PC-9 (cell line): Measurements from ENCODE around the gene TBC1D22A. TPM values are rescaled to one million over a fixed set of nuclear protein-coding genes. Genes with fewer than 3 reads are reported as not detected.

Source experiments
- BruUV-seq: library from RNA; stranded (reverse); fragments of 400-500 nt; replicated peaks from 2 replicates; lab custom pipeline; 2021; lab: Mats Ljungman, UMichigan
- CTCF ChIA-PET: fragments of 300-600 bp; sonication (Branson Sonifier 250); formaldehyde crosslinking; loops from one replicate; lab custom pipeline; 2022; ENCODE audit warnings: antibody characterized with exemption; lab: Charles Lee
- POLR2A ChIA-PET: fragments of 300-600 bp; sonication (Branson Sonifier 250); formaldehyde crosslinking; loops from one replicate; lab custom pipeline; 2022; ENCODE audit warnings: antibody characterized with exemption; ENCODE audit not compliant: unreplicated experiment; lab: Charles Lee
- DNase-seq, 2 experiments: peaks; one replicate each; pipeline versions ENCODE4 v3.0.0 to v3.0.0-alpha.2; 2015 to 2022; ENCODE audit warnings: mixed read lengths in 1 of 2
- H2AFZ ChIP-seq: fragments of 200-600 bp; sonication (generic); 2 replicates; pipeline ENCODE4 v1.8.1; 2017; ENCODE audit warnings: antibody characterized with exemption
- H3F3A ChIP-seq: fragments of 200-600 bp; sonication (generic); 2 replicates; pipeline ENCODE4 v1.8.1; 2017; ENCODE audit warnings: antibody characterized with exemption, mild to moderate bottlenecking, low read depth; ENCODE audit not compliant: insufficient read depth
- H3K27ac ChIP-seq: fragments of 200-600 bp; sonication (generic); 2 replicates; pipeline ENCODE4 v1.6.1; 2016; ENCODE audit warnings: mixed run types
- H3K27me3 ChIP-seq: fragments of 200-600 bp; sonication (generic); 2 replicates; pipeline ENCODE4 v1.6.1; 2016; ENCODE audit warnings: low read depth, mixed run types; ENCODE audit not compliant: insufficient read depth
- H3K36me3 ChIP-seq: fragments of 200-600 bp; sonication (generic); 2 replicates; pipeline ENCODE4 v1.6.1; 2016; ENCODE audit warnings: low read depth, mixed run types
- H3K4me1 ChIP-seq: fragments of 200-600 bp; sonication (generic); replicated peaks from 2 replicates; pipeline ENCODE4 v1.6.1; 2016; ENCODE audit warnings: mixed run types; ENCODE audit not compliant: insufficient read depth
- H3K4me2 ChIP-seq: fragments of 200-600 bp; sonication (generic); 2 replicates; pipeline ENCODE4 v1.6.1; 2017; ENCODE audit warnings: mixed run types
- H3K4me3 ChIP-seq: fragments of 200-600 bp; sonication (generic); 2 replicates; pipeline ENCODE4 v1.6.1; 2016; ENCODE audit warnings: mixed run types
- H3K79me2 ChIP-seq: fragments of 200-600 bp; sonication (generic); 2 replicates; pipeline ENCODE4 v1.6.1; 2017; ENCODE audit warnings: low read depth, mixed run types
- H3K9me2 ChIP-seq: fragments of 200-600 bp; sonication (generic); 2 replicates; pipeline ENCODE4 v1.8.1; 2017; ENCODE audit warnings: mild to moderate bottlenecking; ENCODE audit not compliant: insufficient read depth
- H3K9me3 ChIP-seq: fragments of 200-600 bp; sonication (generic); 2 replicates; pipeline ENCODE4 v1.8.1; 2016; ENCODE audit warnings: low read depth; ENCODE audit not compliant: insufficient read depth
- H4K20me1 ChIP-seq: fragments of 200-600 bp; sonication (generic); 2 replicates; pipeline ENCODE4 v1.8.1; 2017; ENCODE audit not compliant: insufficient read depth
- EZH2 ChIP-seq: fragments of 200-600 bp; sonication (generic); IDR thresholded peaks from 2 replicates; pipeline ENCODE4 v1.8.0; 2017; ENCODE audit warnings: antibody characterized with exemption, low read depth
- intact Hi-C: fragments of 100-400 bp; cut with micrococcal nuclease; formaldehyde crosslinking; loops from one replicate; pipeline ENCODE4 v1.10.0; 2022; ENCODE audit not compliant: unreplicated experiment
- total RNA-seq: library from RNA; stranded (reverse); gene quantifications from 2 replicates; pipeline ENCODE4 v1.2.3, GENCODE V29; 2021
- TF ChIP-seq, protein P1 (sequence below): fragments of 200-600 bp; sonication (generic); conservative IDR thresholded peaks from 2 replicates; pipeline ENCODE4 v1.6.1; 2017; ENCODE audit warnings: mixed run types, antibody characterized with exemption, mild to moderate bottlenecking, moderate library complexity

The TBC1D22A gene
- total RNA-seq, 1 experiment from 2014 or later = 40.3 TPM

DNA sequence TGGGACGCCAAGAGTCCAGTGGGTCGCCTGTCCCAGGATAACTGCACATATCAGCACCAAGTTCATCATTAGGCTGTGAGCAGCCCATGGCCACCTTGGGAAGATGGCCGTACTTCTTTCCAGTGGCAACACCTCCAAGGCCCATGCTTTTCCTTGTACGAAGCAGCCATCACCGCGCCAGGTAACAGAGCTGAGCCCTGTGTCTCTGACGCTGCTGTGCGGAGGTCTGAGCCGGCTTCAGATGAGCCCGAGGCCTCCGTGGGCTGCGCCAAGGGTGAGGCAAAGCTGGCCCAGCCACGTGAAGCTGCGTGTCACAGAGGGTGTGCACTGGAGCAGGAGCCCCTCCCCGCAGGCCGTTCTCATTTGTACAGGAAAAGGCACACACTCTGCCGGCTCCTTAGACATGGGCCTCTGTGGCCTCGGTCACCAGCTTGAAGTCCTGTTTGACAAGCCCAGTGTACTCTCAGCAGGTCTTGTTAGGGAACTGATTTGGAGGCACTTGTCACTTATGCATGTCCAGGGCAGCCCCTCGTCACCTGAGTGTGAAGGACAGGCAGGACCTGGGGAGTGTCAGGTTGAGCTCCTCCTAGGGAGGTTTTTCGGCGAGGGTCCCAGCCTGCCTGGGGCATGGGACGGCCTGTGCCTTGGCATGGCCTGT is 401.5 kb downstream of the TBC1D22A start:
- no peaks in the 10 kb centered on the region for H3K79me2 ChIP-seq
- intact Hi-C loops = no loop called here
- H3K9me3 ChIP-seq = no peaks in the 10 kb centered on the region
- H3K4me2 ChIP-seq = no peak overlapping the region
- no peak for TF ChIP-seq EZH2
- TF ChIP-seq, protein P1, sequence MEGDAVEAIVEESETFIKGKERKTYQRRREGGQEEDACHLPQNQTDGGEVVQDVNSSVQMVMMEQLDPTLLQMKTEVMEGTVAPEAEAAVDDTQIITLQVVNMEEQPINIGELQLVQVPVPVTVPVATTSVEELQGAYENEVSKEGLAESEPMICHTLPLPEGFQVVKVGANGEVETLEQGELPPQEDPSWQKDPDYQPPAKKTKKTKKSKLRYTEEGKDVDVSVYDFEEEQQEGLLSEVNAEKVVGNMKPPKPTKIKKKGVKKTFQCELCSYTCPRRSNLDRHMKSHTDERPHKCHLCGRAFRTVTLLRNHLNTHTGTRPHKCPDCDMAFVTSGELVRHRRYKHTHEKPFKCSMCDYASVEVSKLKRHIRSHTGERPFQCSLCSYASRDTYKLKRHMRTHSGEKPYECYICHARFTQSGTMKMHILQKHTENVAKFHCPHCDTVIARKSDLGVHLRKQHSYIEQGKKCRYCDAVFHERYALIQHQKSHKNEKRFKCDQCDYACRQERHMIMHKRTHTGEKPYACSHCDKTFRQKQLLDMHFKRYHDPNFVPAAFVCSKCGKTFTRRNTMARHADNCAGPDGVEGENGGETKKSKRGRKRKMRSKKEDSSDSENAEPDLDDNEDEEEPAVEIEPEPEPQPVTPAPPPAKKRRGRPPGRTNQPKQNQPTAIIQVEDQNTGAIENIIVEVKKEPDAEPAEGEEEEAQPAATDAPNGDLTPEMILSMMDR = no peak
- DNase-seq = no peak
- H3K9me2 ChIP-seq = no peaks in the 10 kb centered on the region
- H3K27me3 ChIP-seq = no peaks in the 10 kb centered on the region
- H3K36me3 ChIP-seq = no peaks in the 10 kb centered on the region
- no peak overlapping the region for H2AFZ ChIP-seq
- ChIA-PET POLR2A (no interaction called here), CTCF (no interaction called here)
- 0 out of 2 replicates have a peak, but pooled peaks cover 7% of the 10 kb centered on the region for H3F3A ChIP-seq
- no TSS peak for BruUV-seq
- no peak overlapping the region for H3K4me3 ChIP-seq
- H3K4me1 ChIP-seq = no peaks in the 10 kb centered on the region
- peaks cover 26% of the 10 kb centered on the region for H4K20me1 ChIP-seq
- no peak overlapping the region for H3K27ac ChIP-seq

DNA sequence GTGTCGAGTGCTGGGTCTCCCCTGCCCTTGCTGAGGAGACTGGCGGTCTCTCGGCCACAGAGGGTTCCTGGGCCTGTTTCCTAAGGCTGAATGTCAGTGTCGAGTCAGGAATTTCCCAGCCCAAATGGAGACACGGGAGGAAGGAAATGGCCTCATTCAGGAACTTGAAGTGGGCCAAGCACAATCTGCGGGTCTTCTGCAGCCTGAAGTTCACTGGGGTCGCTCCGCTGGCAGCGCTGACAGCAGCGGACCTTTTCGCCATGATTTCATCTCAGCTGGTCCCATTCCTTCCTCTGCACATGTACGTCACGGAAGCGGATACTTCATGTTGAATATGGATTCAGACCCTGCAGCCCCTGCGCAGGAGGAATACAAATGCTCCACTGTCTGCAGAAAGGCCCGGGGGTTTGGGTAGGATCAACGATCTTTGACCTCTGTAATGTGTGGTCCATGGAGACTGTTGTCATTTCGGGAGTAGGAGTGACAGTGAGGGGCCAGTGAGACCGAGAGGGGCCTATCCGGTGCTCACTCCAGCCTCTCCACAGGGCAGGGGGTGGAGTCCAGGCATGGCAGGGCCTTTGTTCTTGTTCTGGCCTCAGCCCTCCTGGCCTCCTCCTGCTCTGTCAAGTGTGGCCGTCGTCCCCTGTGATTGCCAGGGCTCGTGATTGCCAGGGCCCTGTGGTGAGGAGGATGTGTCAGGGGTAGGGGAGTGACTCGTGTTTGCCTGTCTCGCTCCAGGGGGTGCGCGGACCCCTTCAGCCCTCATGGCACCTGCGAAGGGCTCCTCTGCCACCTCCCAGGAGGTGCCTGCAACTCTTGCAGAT is 402.3 kb downstream of the TBC1D22A start:
- H3K27ac ChIP-seq = no peak overlapping the region
- H3K4me3 ChIP-seq = no peak overlapping the region
- intact Hi-C loops = no loop called here
- 0 out of 2 replicates have a peak, but pooled peaks cover under 1% of the 10 kb centered on the region for H3F3A ChIP-seq
- no peak overlapping the region for H3K4me2 ChIP-seq
- no peaks in the 10 kb centered on the region for H3K27me3 ChIP-seq
- no peaks in the 10 kb centered on the region for H3K9me3 ChIP-seq
- H2AFZ ChIP-seq = no peak overlapping the region
- peaks cover 29% of the 10 kb centered on the region for H4K20me1 ChIP-seq
- TF ChIP-seq, protein P1 = no peak
- no peak for TF ChIP-seq EZH2
- H3K79me2 ChIP-seq = no peaks in the 10 kb centered on the region
- H3K9me2 ChIP-seq = no peaks in the 10 kb centered on the region
- POLR2A ChIA-PET = no interaction called here
- no peaks in the 10 kb centered on the region for H3K4me1 ChIP-seq
- no TSS peak for BruUV-seq
- CTCF ChIA-PET = no interaction called here
- no peaks in the 10 kb centered on the region for H3K36me3 ChIP-seq
- no peak for DNase-seq

DNA sequence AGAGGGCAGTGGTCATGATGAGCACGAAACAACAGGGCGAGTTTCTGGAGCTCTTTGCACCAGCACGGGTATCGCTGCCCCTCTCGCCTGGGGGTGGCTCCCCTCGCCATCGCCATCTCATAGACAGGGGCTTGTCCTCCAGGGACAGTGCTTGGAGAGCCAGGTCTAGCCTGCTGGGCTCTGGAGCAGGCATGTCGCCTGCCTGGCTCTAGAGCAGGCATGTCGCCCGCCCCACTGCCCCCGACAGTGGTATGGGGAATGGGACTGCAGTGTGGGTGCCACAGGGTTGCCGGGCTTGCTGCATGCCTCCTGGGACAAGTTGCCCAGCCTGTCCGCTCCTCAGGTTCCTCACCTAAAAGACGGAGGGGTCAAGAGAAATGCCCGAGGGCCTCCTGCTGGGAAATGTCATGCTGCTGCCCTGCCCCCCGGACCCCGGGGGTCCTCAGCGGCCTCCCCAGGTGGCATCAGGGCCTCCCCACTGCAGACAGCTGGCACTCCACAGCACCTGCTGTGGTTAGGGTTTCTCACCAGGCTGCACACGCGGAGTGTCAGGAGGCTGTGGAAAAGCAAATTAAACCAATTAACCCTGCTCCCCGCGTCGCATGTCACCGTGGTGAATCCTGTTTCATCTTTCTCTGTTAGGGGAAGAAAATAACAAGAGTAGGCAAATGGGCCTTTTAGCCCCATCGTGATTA is 403.0 kb downstream of the TBC1D22A start:
- Histone ChIP-seq H3K27ac (no peak overlapping the region), H3K9me2 (no peaks in the 10 kb centered on the region), H3F3A (no peaks in the 10 kb centered on the region), H2AFZ (no peak overlapping the region), H3K79me2 (no peaks in the 10 kb centered on the region), H3K4me3 (no peak overlapping the region), H3K4me1 (no peaks in the 10 kb centered on the region), H4K20me1 (peaks cover 34% of the 10 kb centered on the region), H3K9me3 (no peaks in the 10 kb centered on the region), H3K4me2 (no peak overlapping the region), H3K36me3 (no peaks in the 10 kb centered on the region), H3K27me3 (no peaks in the 10 kb centered on the region)
- no TSS peak for BruUV-seq
- TF ChIP-seq EZH2 = no peak
- TF ChIP-seq, protein P1 = no peak
- intact Hi-C loops = no loop called here
- ChIA-PET POLR2A (no interaction called here), CTCF (no interaction called here)
- no peak for DNase-seq
